NCI-H748 treated with DMSO at 0.1 percent for 48 hours (cell line): ENCODE results near the gene PHB1.
"Not testable (repeated sequence)": the region's sequence is repeated elsewhere in the genome, so short reads cannot be mapped to it uniquely, and the experiment has no call there.

Experiments
- DNase-seq: peaks from one replicate; lab custom pipeline; 2025; lab: John Stamatoyannopoulos, UW

Gene PHB1

DNA sequence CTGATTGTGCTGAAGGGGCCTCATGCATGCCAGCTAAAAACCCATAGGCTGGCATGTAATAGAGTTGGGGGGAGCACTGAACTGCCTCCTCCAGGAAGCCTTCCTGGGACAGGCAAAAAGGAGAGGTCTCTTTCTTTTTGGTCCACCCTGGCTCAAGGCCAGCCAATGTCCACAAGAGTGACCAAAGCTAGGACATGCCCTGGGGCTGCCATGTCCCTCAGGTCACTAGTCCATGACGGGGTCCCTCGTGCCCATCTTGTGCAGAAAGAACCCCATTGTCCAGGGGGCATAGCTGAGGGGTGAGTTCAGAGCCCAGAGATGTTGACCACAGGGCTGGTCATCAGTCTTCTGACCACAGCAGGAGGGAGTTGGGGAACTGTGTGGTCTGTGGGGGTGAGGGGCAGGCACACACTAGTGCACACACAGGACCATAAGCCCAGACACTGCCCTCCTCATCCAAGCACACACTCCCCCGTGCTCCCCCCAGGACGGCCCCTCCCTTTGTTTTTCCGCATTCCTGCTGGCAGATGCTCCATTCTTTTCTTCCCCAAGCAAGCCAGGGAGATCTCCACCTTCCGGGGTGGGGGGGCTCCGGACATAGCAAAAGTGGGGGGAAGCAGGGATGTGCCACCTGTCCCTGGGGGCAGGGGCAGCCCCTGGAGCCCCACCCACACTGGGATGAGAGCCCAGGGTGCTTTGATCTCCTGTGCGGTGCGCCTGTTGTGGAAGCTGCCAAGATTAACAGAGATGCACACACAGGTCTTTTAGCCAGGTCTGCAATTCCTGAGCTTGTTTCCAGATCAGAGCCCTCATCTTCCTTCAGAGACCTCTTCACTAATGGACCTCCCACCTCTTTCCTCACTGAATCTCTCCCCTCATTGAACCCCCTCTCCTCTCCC lies 25.2 kb upstream of the PHB1 start:
- DNase-seq = no peak

- no peak for DNase-seq
Measured at GRCh38 chr17:49439305-49439672, 24.6 kb upstream of the PHB1 start.

DNA sequence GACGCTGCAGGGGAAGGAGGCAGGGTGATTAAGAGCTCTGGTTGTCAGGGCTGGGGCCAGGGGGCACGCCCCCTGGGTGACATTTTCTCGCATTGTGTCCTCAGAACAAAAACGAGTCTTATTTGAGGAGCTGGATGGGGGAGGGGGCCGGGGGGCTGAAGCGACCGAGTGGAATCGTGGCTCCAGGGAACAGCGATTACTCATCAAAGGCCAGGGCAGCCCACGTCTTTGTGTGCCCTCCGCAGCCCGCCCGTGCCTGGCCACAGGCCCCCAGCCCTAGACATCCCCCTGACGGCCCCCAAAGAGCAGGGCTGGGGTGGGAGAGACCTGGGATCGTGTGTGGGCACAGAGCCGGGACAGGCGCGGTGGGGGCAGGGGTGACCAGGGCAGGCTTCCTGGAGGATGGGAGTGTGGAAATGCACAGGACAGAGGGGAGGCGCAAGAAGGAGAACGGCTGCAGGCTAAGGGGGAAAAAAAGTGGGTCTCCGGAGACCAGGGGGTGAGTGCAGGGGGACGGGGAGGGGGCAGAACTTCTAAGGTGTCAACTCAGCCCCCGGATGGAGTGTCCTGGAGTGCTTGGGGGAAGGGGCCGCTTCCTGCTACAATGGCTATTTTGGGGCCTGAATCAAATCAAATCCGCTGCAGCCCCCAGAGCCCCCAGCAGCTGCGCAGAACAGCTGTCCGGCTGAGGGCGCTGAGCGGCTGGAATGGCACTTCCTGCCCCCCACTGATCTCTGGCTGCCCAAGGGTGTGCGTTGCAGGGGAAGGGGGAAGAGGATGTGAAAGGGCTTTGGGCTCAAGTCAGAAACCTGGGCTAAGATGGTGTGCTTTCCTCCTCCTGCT lies 24.0 kb upstream of the PHB1 start:
- DNase-seq = no peak

- no peak for DNase-seq
Measured at GRCh38 chr17:49437696-49438435, 23.2 kb upstream of the PHB1 start.

- DNase-seq = no peak
Measured at GRCh38 chr17:49436174-49436573, 21.5 kb upstream of the PHB1 start.

DNA sequence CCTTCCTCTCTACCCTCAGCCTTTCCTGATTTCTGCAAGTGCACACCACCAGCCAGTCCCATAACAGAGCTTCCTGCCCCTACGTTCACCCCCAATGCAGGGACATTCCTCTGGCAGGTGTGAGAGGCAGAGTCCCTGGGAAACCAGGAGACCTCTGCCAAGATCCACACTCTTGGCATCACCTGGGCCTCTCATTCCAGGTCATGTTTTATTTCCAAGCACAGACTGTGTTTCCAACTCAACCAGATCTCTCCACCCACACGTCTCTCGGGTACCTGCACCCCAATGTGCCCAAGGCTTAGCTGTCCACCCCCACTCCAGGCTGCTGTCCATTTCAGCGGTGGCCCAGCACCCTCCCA lies 21.0 kb upstream of the PHB1 start:
- no peak for DNase-seq

DNA sequence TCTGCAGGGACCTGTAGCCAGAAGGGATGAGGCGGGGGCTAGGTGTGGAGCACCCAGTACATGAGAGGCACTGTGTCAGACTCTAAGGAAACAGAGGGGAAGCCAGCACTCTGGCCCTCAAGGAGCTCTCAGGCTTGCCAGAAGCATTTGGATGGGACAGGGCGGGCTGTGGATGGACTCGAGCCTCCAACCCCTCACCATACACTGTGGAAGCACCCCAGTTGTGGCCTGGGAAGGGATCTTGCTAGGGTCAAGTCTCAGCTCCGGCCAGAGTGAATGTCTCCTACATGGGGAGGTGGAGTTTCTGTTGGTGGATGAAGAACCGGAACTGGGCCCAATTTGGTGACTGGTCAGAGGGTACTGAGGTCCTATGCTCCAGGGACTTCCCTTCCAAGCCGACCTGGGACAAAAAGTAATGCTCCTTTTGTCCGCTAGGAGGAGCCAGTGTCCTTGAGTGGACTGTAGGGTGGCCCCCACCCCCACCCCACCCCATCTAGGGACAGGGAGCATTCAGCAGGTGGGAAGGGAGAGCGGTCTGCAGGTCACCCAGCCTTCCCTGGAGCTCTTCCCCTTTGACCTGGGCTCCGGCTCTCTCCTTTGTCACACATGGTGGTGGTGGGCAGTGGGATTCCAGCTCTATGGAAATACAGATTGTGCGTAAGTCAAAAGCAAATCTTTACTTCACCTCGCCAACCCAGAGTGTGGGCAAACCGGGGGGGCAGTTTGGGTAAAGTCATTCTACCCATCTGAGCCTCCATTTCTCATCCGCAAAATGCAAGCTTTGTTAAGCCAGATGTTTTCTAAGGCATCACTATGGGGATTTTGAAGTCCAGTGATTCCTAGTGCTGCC lies 20.4 kb upstream of the PHB1 start:
- no peak for DNase-seq

GRCh38 chr17:49433000-49433694 lies 18.5 kb upstream of the PHB1 start:
- no peak for DNase-seq

DNA sequence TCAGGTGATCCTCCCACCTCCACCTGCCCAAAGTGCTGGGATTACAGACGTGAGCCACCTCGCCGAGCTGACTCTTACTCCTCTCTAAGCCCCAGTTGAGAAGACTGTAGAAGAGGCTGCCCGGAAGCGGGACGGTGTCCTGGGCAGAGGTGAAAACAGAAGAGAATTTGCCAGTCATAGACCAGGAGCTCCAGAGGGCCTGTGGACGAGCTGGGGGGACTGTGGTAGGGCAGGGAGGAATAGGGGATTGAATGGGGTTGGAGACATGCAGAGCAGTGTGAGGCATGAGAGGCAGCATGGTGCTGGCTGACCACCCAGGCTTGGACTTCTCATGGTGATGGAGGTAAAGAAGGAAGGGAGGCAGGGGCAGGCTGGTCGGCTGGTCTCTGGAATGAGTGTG lies 17.1 kb upstream of the PHB1 start:
- DNase-seq = no peak

GRCh38 chr17:49425004-49425286 lies 10.3 kb upstream of the PHB1 start:
- DNase-seq = no peak

- DNase-seq = not testable (repeated sequence)
Measured at GRCh38 chr17:49424276-49425003, 9.8 kb upstream of the PHB1 start.

GRCh38 chr17:49422714-49423113 lies 8.0 kb upstream of the PHB1 start:
- no peak for DNase-seq

DNA sequence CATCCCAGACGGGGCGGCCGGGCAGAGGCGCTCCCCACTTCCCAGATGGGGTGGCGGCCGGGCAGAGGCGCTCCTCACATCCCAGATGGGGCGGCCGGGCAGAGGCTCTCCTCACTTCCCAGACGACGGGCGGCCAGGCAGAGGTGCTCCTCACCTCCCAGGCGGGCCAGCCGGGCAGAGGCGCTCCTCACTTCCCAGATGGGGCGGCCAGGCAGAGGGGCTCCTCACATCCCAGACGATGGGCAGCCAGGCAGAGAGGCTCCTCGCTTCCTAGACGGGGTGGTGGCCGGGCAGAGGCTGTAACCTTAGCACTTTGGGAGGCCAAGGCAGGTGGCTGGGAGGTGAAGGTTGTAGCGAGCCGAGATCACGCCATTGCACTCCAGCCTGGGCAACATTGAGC lies 5.1 kb upstream of the PHB1 start:
- DNase-seq = not testable (repeated sequence)

DNA sequence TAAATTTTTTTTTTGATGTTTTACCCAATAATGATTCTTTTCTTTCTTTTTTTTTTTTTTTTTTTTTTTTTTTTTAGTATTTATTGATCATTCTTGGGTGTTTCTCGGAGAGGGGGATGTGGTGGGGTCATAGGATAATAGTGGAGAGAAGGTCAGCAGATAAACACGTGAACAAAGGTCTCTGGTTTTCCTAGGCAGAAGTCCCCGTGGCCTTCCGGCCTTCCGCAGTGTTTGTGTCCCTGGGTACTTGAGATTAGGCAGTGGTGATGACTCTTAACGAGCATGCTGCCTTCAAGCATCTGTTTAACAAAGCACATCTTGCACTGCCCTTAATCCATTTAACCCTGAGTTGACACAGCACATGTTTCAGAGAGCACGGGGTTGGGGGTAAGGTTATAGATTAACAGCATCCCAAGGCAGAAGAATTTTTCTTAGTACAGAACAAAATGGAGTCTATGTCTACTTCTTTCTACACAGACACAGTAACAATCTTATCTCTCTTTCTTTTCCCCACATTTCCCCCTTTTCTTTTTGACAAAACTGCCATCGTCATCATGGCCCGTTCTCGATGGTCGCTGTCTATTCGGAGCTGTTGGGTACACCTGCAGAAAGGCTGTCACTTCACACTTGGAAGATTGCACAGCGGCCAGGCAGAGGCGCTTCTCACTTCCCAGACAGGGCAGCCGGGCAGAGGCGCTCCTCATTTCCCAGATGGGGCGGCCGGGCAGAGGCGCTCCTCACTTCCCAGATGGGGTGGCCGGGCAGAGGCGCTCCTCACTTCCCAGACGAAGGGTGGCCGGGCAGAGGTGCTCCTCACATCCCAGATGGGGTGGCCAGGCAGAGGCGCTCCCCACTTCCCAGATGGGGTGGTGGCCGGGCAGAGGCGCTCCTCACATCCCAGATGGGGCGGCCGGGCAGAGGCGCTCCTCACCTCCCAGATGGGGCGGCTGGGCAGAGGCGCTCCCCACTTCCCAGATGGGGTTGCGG lies 4.4 kb upstream of the PHB1 start:
- not testable (repeated sequence) for DNase-seq

GRCh38 chr17:49414271-49414621 lies 436 bp downstream of the PHB1 start:
- DNase-seq = no peak

GRCh38 chr17:49409066-49409465 lies 5.6 kb downstream of the PHB1 start:
- no peak for DNase-seq

DNA sequence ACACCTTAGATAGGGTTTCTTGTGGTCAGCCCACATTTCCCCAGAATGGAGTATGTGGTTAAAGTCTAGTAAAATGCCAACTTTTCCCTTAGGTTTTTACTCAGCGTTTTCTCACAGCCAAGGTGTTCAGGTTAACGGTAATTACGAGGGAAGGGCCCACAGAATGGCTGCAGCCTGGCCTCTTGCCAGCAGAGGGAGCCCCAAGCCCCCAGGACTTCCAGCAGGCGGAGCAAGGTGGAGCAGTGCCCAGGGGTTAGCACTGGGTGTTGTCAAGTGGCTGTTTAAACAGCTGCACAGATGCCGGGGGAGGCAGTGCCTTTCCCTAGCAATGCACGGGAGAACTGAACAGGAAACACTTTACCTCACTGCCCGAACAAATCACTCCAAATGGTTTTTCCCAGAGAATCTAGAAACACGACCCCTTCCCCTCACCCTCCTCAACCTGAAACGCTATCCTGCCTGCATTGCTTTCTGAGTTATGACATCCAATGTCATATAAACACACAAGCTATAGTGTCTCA lies 6.6 kb downstream of the PHB1 start:
- DNase-seq = peak; percentile 74

DNA sequence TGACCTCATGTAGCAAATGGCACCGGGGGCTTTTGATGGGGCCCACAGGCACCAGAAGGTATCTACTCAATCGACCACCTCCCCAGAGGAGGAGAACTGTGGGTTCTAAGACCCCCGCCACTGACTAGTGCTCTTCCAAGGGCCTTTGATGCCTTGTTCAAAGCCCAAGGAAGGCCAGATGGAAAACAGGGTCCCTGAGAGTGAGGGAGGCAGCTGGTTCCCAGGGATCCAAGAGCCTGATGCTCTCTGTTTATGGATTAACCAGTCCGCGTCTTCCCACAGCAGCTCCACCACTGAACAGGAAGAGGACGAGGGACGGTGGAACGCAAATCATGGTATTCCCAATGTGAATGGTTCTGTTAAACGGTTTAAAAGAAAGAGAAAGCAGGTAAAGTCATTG lies 7.6 kb downstream of the PHB1 start:
- no peak for DNase-seq

GRCh38 chr17:49406421-49407061 lies 8.1 kb downstream of the PHB1 start:
- DNase-seq = no peak
